GM23338 (cell line): ENCODE results near the gene ZBTB14.

Experiments used
- CTCF ChIP-seq, 2 experiments: fragments of 200-600 bp in 1 of 2; sonication (generic) in 1 of 2; conservative IDR thresholded peaks; 2 replicates each; pipeline versions ENCODE4 v1.5.1 to v1.6.1; 2016 to 2017; ENCODE audit warnings: antibody characterized with exemption in 2 of 2, low read depth in 2 of 2, mild to moderate bottlenecking in 2 of 2, moderate library complexity in 1 of 2
- ETS1 ChIP-seq: IDR thresholded peaks from 2 replicates; pipeline ENCODE4 v1.6.1; 2016; ENCODE audit warnings: antibody characterized with exemption
- EZH2 ChIP-seq: fragments of 200-600 bp; sonication (generic); IDR thresholded peaks from one replicate; pipeline ENCODE4 v1.8.0; 2017; ENCODE audit warnings: antibody characterized with exemption, mild to moderate bottlenecking, low read depth; ENCODE audit not compliant: unreplicated experiment
- JUNB ChIP-seq: IDR thresholded peaks from one replicate; pipeline ENCODE4 v1.6.1; 2016; ENCODE audit warnings: antibody characterized with exemption; ENCODE audit not compliant: unreplicated experiment
- POLR2AphosphoS5 ChIP-seq: IDR thresholded peaks from 2 replicates; pipeline ENCODE4 v1.6.1; 2016; ENCODE audit warnings: antibody characterized with exemption, low read depth

- TF ChIP-seq POLR2AphosphoS5 (no peak), CTCF (conservative IDR thresholded peaks at IDR 0.05; ENCODE audit: low read depth in 2 of 2) (no peak), EZH2 (no peak), ETS1 (no peak), JUNB (no peak)
Measured at GRCh38 chr18:5268874-5269273, 26.7 kb downstream of the ZBTB14 start.
